Measurements from ENCODE around the gene IFFO2.

Gene IFFO2

DNA sequence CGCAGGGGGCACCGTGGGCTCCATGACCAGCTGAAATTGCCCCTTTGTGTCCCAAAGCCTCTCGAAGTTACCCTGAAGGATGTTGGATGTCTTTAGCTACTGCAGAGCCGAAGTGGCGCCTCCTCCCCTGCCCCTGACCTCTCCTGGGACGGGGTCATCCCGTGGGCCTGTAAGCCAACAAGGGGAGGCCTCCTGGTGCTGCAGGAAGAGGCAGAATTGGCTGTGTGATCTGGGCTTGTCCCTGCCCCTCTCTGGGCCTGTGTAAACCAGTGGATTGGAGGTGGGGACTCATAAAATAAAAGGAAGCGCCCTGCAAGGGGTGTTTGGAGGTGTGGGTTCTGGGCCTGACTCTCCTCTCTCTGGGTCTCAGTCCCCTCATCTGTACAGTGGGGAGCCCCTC is 94.9 kb downstream of the IFFO2 start:
- Histone ChIP-seq H4K20me1 (ENCODE audit: insufficient read depth, low read length) (no peaks in the 10 kb centered on the region), H3K9me3 (ENCODE audit: low read length) (no peaks in the 10 kb centered on the region), H3K9ac (ENCODE audit: low read length) (no peak overlapping the region), H3F3A (ENCODE audit: insufficient read depth, low read length) (no peaks in the 10 kb centered on the region), H3K9me2 (ENCODE audit: low read depth, low read length) (no peaks in the 10 kb centered on the region), H2AFZ (ENCODE audit: low read length) (no peak overlapping the region), H3K4me3 (ENCODE audit: low read depth, low read length, poor library complexity, severe bottlenecking) (no peak overlapping the region), H3K4me2 (ENCODE audit: low read length) (no peak overlapping the region), H3K36me3 (ENCODE audit: insufficient read depth, low read length) (no peaks in the 10 kb centered on the region), H3K27ac (ENCODE audit: low read depth, low read length, poor library complexity, severe bottlenecking) (no peak overlapping the region), H3K4me1 (ENCODE audit: insufficient read depth, low read length, severe bottlenecking) (no peaks in the 10 kb centered on the region), H3K79me2 (ENCODE audit: insufficient read depth, low read length) (no peaks in the 10 kb centered on the region), H3K27me3 (ENCODE audit: insufficient read depth, low read length) (no peaks in the 10 kb centered on the region)
- no peak for TF ChIP-seq EZH2 (IDR thresholded peaks at IDR 0.05; ENCODE audit: borderline replicate concordance, low read length)
- TF ChIP-seq, protein P1, sequence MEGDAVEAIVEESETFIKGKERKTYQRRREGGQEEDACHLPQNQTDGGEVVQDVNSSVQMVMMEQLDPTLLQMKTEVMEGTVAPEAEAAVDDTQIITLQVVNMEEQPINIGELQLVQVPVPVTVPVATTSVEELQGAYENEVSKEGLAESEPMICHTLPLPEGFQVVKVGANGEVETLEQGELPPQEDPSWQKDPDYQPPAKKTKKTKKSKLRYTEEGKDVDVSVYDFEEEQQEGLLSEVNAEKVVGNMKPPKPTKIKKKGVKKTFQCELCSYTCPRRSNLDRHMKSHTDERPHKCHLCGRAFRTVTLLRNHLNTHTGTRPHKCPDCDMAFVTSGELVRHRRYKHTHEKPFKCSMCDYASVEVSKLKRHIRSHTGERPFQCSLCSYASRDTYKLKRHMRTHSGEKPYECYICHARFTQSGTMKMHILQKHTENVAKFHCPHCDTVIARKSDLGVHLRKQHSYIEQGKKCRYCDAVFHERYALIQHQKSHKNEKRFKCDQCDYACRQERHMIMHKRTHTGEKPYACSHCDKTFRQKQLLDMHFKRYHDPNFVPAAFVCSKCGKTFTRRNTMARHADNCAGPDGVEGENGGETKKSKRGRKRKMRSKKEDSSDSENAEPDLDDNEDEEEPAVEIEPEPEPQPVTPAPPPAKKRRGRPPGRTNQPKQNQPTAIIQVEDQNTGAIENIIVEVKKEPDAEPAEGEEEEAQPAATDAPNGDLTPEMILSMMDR (IDR thresholded peaks at IDR 0.05; ENCODE audit: low read length) = no peak

DNA sequence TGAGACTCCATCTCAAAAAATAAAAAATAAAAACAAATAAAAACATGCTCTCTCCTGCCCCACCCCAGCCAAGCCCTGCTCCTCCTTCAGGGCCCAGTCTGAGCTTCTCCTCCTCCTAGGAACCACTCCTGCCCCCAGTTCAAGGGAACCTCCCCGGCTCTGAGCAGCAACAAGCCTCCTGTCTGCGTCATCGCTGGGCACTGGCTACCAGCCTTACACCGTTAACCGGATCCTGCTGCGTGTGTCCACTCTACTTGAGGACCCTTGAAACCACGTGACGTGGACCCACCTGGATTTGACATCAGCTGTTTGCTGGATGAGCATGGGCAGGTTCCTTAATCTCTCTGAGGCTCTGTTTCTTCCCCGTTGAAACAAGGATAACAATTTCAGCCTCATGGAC is 95.4 kb downstream of the IFFO2 start:
- Histone ChIP-seq H2AFZ (ENCODE audit: low read length) (no peak overlapping the region), H3K4me2 (ENCODE audit: low read length) (no peak overlapping the region), H3K36me3 (ENCODE audit: insufficient read depth, low read length) (no peaks in the 10 kb centered on the region), H3K9me2 (ENCODE audit: low read depth, low read length) (no peaks in the 10 kb centered on the region), H3K79me2 (ENCODE audit: insufficient read depth, low read length) (no peaks in the 10 kb centered on the region), H3K9ac (ENCODE audit: low read length) (no peak overlapping the region), H4K20me1 (ENCODE audit: insufficient read depth, low read length) (no peaks in the 10 kb centered on the region), H3F3A (ENCODE audit: insufficient read depth, low read length) (no peaks in the 10 kb centered on the region), H3K27ac (ENCODE audit: low read depth, low read length, poor library complexity, severe bottlenecking) (no peak overlapping the region), H3K4me1 (ENCODE audit: insufficient read depth, low read length, severe bottlenecking) (no peaks in the 10 kb centered on the region), H3K4me3 (ENCODE audit: low read depth, low read length, poor library complexity, severe bottlenecking) (no peak overlapping the region), H3K27me3 (ENCODE audit: insufficient read depth, low read length) (no peaks in the 10 kb centered on the region), H3K9me3 (ENCODE audit: low read length) (no peaks in the 10 kb centered on the region)
- TF ChIP-seq, protein P1 (IDR thresholded peaks at IDR 0.05; ENCODE audit: low read length) = no peak
- no peak for TF ChIP-seq EZH2 (IDR thresholded peaks at IDR 0.05; ENCODE audit: borderline replicate concordance, low read length)

DNA sequence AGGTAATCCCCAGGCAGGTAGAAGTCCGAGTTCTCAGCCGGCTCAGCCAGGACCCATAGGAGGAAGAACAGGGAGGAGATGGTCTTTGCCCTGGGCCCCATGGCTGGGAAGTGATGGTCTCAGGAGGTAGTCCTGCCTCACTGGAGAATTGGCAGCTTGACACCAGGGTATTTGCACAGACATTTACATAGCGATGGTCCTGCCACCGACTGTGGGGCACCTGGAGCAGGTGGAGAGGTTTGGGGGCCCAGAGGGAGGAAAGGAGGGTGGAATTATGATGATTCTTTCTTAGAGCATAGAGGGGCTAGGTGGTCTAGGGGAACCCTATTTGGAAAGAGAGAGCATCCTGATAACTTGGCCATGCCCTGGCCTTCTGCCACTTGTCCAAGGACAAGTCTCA is 96.9 kb downstream of the IFFO2 start, which contains the start of gene TAS1R2:
Gene TAS1R2, minus strand, starts transcription at position 101 of the 400 bp plus-strand sequence. Its CDS starts 0 bp downstream, at position 101.
- Histone ChIP-seq H3K4me1 (ENCODE audit: insufficient read depth, low read length, severe bottlenecking) (no peaks in the 10 kb centered on the region), H3K27me3 (ENCODE audit: insufficient read depth, low read length) (no peaks in the 10 kb centered on the region; the same call in 1 of the 2 replicates)

More for the DNA sequence above, 96.9 kb downstream of the IFFO2 start, which contains the start of gene TAS1R2:
- Histone ChIP-seq H3K9ac (ENCODE audit: low read length) (no peak within 1 kb of the TSS), H3K79me2 (ENCODE audit: insufficient read depth, low read length) (no peaks in the 10 kb centered on the region), H3K4me2 (ENCODE audit: low read length) (no peak within 1 kb of the TSS), H3K27ac (ENCODE audit: low read depth, low read length, poor library complexity, severe bottlenecking) (no peak within 1 kb of the TSS), H2AFZ (ENCODE audit: low read length) (no peak within 1 kb of the TSS), H3K9me2 (ENCODE audit: low read depth, low read length) (no peaks in the 10 kb centered on the region), H3K36me3 (ENCODE audit: insufficient read depth, low read length) (no peaks in the 10 kb centered on the region), H3K4me3 (ENCODE audit: low read depth, low read length, poor library complexity, severe bottlenecking) (no peak within 1 kb of the TSS), H3F3A (ENCODE audit: insufficient read depth, low read length) (no peaks in the 10 kb centered on the region), H3K9me3 (ENCODE audit: low read length) (no peaks in the 10 kb centered on the region), H4K20me1 (ENCODE audit: insufficient read depth, low read length) (no peaks in the 10 kb centered on the region)
- TF ChIP-seq, protein P1 (IDR thresholded peaks at IDR 0.05; ENCODE audit: low read length) = no peak
- no peak for TF ChIP-seq EZH2 (IDR thresholded peaks at IDR 0.05; ENCODE audit: borderline replicate concordance, low read length)

Measured in OCI-LY1 (cell line).